Left hindlimb (tissue), 1 donor: ENCODE results near the gene CLCN7.

Source experiments
- DNase-seq: peaks from one replicate; pipeline ENCODE4 v3.0.0-alpha.2; 2018

Gene CLCN7, protein sequence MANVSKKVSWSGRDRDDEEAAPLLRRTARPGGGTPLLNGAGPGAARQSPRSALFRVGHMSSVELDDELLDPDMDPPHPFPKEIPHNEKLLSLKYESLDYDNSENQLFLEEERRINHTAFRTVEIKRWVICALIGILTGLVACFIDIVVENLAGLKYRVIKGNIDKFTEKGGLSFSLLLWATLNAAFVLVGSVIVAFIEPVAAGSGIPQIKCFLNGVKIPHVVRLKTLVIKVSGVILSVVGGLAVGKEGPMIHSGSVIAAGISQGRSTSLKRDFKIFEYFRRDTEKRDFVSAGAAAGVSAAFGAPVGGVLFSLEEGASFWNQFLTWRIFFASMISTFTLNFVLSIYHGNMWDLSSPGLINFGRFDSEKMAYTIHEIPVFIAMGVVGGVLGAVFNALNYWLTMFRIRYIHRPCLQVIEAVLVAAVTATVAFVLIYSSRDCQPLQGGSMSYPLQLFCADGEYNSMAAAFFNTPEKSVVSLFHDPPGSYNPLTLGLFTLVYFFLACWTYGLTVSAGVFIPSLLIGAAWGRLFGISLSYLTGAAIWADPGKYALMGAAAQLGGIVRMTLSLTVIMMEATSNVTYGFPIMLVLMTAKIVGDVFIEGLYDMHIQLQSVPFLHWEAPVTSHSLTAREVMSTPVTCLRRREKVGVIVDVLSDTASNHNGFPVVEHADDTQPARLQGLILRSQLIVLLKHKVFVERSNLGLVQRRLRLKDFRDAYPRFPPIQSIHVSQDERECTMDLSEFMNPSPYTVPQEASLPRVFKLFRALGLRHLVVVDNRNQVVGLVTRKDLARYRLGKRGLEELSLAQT

DNA sequence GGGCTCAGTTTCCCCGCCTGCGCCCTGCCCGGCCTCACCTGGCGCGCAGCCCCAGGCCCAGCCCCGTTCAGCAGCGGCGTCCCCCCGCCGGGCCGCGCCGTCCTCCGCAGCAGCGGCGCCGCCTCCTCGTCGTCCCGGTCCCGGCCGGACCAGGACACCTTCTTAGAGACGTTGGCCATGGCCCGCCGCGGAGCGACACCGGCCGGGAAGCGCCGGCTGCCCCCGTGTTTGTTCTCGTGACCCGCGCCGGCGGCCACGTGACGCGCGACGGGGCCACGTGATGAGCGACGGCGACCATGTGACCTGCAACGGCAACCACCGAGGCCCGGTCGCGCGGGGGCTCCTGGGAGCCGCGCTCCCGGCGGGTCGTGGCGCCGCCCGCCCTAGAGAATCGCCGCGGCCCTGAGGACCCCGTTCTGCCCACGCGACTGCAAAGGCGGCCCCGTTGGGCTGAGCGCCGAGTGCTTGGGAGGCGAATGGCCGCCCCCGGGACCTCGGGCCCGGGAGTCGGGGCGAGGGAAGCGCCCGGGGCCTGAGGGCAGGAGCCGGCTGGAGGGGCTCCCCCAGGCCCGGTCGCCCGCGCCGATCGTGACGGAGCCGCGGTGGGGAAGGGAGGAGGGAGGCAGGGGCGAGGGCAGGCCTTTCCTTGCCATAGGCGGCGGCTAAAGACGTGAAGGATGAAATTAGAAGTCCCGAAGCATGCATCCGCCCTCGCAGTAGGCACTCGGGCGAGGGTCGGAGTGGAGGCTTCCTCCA is at the start of gene CLCN7:
Gene CLCN7 (minus strand): TSS at position 233 of the 756 bp plus-strand sequence. CDS start 54 bp downstream, at position 179.
- peak; percentile 90 for DNase-seq

DNA sequence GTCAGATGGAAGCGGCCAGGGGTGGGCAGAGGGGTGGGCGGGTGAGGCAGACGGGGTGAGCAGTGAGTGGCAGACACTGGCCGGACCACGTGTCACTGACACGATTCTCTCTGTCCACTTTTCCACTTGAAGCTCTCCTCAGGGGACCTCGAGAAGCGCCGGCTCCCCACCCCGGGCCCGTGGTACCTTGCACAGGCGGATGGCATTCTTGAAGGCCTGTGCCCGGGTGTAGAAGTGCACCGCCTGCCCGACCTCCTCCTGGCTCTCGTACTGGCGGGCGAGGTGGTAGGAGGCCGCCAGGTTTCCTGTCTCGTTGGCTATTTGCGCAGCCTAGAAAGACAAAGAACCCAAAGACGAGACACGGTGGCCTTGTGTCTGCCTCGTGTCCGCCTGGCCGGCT is 49.5 kb upstream of the CLCN7 start:
- DNase-seq = no peak

DNA sequence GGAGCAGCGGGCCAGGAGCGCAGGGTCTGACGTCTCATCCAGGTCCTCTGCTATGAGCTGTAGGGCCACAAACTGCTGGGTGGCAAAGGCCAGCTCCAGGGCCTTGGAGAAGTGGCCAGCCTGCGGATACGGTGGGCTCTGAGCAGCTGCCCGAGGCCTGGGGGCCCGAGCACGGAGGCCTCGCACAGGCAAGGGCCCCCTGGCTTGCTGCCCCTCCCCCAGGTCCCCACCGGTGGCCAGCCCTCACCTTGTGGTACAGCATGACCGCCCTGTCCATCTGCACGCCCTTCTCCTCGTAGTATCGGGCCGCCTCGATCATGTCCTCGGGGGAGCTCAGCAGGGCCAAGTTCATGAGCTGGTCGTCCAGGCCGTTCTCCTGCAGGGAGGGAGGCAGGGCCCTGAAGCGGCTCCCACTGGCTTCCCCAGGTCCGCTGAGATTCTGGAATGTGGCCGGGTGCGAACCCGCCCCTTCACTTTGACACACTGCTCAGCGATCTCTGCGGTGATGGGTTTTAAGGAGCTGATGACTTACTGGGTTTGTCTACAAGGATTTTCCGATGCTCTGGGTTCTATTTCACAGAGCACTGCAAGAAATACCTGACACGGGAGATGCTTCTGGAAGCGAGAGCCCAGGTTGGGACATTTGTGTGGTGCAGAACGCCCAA is 48.9 kb upstream of the CLCN7 start:
- no peak for DNase-seq

DNA sequence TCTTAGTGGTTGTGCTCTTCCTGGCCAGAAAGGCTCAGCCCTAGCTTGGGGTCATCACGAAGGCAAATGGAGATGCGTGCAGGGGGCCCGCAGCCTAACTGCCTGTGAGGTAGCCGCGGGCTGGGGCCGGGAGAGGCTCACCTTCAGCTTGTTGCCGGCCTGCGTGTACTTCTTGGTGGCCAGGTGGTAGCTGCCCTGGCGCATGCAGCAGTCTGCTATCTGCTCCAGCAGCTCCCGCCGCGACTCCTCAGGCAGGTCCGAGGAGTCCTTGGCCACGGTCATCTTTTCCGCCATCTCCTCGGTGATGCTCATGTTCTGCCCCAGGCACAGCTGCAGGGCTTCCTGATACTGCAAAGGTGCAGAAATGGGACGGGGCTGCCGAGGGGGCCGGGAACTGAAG is 45.6 kb upstream of the CLCN7 start:
- no peak for DNase-seq

DNA sequence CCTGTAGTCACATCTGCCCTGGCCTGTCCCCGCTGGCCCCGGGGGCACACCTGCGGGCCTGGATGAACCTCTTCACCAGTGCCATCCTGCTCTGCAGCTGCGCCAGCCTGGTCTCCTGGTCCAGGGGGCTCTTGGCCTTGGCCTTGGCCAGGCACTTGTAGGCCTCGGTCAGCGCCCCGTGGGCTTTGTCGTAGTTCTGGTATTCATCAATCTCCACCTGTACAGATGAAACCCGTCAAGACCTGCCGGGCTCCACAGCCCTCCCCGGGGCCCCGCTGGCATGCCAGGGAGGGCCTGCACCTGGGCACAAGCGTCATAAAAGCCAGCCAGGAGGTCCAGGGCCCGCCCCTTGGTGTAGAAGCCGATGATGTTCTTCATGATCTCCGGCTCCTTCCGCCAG is 45.0 kb upstream of the CLCN7 start:
- DNase-seq = no peak

DNA sequence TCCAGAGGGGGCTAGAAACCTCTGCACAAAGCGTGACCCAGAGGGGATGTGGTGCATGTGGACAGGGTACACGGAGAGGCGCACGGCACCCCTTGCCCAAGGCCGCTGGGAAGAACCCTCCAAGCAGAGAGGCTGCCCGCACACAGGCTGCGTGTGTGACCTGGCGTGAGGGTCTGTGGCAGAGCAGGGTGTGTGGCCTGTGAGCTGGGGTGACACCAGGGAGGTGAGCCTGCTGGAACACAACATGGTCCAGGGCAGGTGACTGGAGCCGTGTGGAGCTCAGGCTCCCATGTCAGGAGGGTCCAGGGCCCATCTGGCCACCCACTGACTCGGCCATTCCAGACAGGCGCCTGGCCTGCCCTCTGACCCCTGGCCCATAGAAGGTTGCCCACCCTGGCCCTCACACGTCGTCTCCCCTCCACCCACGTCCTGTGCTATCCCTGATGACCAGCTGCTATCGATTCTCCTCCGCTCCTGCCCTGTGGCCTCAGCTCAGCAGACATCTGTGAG is 43.9 kb upstream of the CLCN7 start:
- no peak for DNase-seq

DNA sequence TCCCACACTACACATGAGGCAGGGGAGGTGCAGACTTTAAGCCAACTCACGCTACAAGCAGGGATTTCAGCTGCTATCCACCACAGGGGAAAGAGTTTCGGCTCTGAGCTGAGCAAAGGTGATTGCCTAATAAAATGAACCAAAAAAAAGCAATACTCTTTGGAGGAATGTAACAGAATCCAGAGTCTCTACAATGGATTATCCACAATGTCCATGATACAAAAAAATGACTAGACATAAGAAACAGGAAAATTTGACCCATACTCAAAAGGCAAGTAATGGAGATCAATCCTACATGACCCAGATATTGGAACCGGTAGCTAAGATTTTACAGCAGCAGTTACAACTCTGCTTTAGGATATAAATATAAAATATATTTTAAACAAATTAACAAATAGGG is 39.7 kb upstream of the CLCN7 start:
- DNase-seq = no peak

DNA sequence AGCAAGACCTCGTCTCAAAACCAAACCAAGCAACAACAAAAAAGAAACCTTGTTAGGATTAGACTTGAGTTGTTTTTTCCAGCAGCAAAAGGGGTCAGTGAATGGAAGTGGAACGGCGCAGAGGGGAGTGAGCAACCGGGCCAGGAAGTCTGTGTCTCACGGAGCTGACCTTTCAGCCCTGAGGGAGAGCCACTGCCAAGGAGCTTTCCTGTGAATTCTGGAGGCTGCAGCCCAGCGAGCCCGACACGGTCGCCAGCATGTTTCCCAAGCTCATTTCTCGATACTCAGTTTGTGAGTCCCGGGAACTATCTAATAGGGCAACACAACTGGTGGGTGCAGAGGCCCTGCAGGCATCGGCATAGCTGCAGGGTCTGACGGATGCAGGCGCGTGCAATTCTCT is 37.9 kb upstream of the CLCN7 start:
- no peak for DNase-seq

DNA sequence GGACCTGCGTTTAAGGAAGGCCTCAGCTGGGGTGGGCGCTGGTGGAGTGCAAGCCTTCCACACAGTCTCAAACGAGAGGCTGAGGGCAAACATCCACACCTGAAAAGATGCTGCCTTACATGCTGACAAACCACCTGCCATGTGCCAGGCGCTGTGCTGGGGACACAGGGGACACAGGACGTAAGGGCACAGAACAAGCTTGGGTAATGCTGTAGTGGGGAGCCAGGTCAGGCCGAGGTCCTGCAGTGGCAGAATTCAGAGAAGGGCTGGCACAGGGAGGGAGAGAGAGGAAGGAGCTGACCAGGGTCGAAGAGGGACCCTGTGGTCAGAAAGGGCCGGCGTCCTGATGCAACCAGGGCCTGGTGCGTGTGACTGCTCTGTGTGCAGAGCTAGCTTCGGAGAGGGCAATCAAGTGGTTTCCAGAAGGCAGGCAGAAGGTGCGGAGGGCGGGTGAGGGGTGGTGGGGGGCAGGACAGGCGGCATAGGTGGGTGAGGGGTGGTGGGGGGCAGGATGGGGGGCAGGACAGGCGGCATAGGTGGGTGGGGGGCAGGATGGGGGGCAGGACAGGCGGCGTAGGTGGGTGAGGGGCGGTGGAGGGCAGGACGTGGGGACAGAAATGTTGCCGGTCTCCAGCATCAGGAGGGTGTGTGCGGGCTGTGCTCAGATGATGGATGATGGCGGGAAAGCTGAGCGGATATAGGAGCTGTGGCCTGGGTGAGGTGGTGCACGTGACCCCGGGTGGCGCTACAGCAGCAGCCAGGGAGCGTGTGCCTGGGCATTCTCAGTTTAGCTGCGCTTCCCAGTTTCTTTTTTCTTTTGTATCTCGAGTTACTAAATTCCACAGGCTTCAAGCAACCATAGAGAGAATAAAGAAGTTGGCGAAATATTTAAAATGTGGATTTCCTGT is 37.1 kb upstream of the CLCN7 start:
- DNase-seq = no peak

DNA sequence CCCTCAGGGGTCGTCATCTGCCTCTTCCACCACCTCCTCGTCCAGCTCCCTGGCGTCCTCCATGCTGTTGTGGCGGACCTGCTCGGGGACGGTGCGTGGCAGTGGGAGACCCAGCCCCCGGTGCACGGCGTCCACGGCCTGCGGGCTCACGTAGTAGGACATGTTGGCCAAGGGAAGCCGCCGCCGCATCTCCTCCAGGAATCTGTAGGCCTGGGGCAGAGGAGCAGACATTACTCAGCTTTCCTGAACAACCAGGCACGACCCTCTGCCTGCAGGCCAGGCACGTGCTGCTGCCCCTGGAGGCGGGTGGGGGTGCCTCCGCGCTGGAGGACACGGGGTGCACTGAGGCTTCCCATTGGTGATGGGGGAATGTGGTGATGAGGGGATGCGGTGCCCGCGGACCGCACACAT is 36.1 kb upstream of the CLCN7 start:
- no peak for DNase-seq

DNA sequence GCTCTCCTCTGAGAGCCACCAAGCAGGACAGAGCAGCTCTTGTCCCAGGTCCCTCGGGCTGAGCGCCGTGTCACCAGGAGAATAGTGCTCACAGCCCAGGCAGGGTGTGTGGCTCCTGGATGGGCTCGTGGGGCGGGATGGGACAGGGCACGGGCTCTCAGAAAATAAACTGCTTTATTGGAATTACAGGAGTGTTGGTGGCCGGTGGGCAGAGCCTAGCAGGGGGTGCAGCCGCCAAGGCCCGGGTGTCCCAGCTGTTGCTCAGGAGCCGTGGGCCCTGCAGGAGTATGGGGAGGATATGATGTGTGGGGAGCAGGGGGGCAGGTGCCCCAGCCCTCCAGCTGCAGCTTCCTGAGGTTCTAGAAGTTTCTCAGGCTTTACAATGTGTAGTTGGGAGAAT is 35.4 kb upstream of the CLCN7 start:
- no peak for DNase-seq

DNA sequence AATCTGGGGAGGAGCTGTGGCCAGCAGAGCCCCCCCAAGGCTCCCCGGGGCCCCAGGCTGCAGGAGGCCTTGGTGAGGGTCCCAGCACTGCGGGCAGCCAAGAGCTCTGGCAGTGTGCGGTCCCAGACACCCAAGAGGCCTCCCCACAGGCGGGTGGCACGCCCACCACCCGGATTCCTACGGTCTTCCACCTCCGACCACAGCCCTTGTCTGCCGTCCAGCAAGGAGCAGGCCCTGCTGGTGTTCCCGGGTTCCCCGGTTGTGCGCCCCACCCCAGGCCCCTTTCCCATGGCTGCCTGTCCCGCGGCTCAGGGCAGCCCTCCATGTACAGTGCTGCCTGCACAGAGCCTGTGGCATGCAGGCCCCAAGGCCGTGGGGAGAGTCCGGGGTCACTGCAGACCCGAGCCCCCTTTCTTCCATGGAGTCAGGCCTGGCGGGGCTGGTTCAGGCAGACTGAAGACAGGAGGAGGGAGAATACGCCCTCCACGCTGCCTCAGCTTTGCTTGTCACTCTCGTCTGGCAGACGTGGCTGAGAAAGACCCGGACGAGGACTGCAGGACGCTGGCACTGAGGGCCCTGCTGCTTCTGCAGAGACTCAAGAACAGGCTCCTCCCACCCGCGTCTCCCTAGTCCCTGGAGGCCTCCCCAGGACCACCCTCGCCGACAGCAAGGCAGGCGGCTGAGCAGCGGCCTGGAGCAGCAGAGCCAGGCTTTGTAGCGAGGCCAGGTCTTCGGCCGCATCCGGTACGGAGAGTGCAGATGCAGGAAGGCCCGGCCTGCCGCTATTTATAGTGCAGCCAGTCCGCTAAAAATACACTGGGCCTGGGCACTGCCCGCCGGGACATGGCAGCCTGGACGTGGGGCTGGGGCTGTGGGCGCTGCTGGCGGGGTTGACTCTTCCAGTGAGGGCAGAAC is 34.7 kb upstream of the CLCN7 start:
- DNase-seq = no peak

DNA sequence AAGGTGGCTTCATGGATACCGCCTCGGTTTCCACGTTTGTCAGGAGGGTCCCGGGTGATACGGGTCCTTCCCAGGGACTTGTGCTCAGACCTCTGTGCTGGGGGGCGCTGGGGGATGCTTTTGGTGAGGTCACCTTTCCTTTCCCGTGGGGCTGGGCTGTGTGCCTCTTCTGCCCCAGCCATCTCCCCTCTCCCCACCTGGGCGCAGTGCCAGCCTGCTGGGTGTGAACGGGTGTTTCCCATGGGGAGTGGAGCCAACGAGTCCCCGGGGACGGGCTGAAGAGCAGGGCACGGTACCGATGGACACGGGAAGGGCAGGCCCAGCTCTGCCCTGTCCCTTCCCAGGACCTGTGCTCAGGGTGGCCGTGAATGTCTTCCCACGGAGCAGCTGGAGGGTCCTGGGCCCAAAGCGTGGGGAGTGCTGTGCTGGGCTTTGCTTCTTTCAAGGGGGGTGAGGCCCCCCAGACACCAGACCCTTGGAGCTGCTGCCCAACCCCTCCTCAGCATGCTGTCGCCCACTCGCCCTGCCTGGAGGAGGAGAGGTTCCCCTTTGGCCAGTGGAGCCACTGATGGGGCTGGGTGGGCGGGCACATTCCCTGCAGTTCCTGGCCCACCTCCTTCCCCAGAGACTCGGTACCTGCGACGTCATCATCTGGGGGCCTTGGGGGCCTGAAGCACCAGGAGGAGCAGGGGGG is 33.8 kb upstream of the CLCN7 start:
- no peak for DNase-seq

DNA sequence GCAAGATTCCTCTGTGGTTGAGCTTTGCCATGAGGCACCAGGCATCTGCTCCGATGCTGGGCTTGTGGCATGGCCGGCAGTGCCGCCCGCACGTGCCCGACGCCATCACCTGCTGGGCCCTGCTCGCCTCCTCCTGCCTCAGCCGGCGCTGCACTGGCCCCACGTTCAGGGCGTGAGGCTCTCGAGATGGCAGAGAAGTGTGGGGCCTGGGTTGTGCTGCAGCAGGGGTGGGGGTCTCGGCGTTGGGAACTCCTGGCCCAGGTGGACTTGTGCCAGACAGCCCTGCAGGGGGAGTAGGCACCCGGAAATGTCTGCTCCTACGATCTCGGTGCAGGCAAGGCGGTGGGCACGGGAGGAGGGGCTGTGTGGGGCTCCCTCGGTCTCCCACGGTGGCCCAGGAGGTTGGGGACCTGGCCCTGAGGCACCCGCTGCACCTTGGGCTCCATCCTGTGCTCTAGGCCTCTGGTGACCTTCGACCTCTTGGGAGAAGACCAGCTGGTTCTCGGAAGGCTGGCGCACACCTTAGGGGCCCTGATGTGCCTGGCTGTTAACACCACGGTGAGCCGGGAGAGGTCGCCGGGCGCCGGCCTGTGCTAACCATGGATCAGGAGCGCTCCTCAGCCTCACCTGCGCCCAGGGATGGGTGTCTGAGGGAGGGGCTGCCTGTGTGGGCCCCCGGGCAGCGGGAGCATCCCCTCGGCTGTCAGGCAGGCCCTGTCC is 31.8 kb upstream of the CLCN7 start:
- no peak for DNase-seq

DNA sequence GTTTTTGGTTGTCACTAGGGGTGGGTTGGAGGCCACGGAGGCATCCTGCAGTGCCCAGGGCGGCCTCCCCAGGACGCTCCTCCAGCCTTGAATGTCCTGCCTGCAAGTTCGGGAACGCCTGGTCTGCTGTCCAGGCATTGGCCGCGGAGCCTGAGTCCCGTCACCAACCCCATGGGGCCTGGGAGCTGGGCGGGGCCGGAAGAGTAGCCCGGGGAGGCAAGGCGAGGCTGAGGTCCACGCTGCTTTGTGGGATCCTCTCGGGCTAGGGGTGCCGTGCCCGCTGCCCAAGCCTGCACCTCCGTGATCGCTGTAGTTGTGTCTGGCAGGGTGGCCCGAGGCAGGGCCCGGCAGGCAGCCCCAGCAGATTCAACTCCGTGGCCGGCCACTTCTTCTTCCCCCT is 31.1 kb upstream of the CLCN7 start:
- DNase-seq = no peak

DNA sequence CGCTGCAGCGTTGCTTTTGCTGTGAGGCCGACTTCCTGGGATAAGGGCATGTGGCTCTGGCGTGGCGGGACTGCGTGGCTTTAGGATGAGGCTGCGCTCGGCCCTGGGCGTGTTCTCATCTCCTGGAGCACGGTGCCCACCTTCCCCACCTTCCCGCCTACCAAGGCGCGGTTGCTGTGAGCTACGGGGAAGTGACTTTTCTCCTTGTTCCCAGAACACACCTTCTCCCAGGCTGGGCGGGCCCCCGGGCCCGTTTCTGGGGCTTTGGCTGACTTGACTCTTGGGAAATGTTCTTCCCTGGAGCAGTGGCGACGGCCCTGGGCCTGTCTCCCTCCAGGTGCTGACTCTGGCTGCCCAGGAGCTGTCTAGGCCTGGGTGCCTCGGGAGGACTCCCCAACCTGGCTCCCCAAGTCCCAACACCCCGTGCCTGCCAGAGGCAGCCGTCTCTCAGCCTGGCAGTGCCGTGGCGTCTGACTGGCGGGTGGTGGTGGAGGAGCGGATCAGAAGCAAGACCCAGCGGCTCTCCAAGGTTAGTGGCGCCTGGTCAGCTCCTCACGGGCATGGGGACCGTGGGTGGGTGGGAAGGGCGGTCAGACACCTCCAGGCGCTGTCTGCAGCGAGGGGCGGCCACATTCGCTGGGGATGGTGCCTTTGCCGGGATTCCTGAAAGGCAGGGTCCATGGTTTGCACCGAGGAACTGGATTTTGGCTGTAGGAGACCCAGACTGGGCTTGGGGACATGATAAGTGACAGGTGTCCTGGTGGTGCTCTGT is 30.4 kb upstream of the CLCN7 start:
- peak; percentile 31 for DNase-seq

DNA sequence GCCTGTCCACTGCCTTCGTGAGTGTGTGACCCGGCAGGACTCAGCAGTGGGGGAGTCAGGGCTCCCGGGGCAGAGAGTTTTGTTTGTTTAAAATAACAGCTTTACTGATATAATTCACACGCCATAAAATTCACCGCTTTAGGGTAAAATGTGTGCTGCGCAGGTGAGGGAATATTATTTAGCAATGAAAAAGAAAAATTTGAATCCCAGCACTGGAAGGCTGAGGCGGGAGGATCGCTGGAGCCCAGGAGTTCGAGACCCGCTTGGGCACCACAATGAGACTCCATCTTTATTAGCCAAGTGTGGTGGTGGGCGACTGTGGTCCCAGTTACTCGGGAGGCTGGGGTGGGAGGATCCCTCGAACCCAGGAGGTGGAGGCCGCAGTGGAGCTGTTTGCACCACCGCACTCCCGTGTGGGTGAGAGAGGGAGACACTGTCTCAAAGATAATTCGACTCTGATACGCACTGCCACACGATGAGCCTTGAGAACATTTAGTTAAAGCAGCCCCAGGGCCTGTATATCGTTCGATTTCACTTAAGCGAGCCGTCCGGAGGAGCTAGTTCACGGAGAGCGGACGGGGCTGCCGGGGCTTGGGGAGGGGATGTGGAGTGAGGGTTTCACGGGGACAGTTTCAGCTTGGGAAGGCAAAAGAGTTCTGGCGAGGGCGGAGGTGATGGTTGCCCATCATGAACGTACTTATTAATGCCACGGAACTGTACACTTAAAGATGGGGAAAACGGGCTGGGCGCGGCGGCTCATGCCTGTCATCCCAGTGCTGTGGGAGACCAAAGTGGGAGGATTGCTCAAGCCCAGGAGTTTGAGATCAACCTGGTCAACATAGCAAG is 28.5 kb upstream of the CLCN7 start:
- peak; percentile 4 for DNase-seq
